ENCODE data around the gene MIB2. TPM values are rescaled to one million over a fixed set of nuclear protein-coding genes. Genes with fewer than 3 reads are reported as not detected.
A peak's percentile ranks its signal among the peaks of the same experiment; 100 is the strongest.

Gene MIB2
- total and polyA plus RNA-seq, 2 experiments from 2014 or later, result 47.5 to 75.3 TPM

GRCh38 chr1:1599935-1600860 lies 15.1 kb upstream of the MIB2 start, which contains the start of gene FNDC10:
FNDC10 (minus strand) TSS chr1:1600135; CDS start chr1:1600015, 120 bp downstream.
- WGBS (ENCODE audit: low lambda C conversion rate, missing lambda C conversion rate), result 8% methylated on average over 38 of the region's 125 CpGs
- Histone ChIP-seq H3K4me2 (peak within 1 kb of the TSS; percentile 91), H3K36me3 (replicated peaks; ENCODE audit: insufficient read depth, low read depth) (no peaks in the 10 kb centered on the region), H3K79me2 (no peaks in the 10 kb centered on the region), H3K9me2 (replicated peaks; ENCODE audit: insufficient read depth) (no peaks in the 10 kb centered on the region), H3K4me3 (peak within 1 kb of the TSS; percentile 33), H2AFZ (no peak within 1 kb of the TSS), H3K4me1 (ENCODE audit: insufficient read depth) (peaks cover 3% of the 10 kb centered on the region), H3K27me3 (peaks cover 71% of the 10 kb centered on the region), H4K20me1 (ENCODE audit: insufficient read depth, poor library complexity, severe bottlenecking) (no peaks in the 10 kb centered on the region), H3K9me3 (ENCODE audit: low read depth) (no peaks in the 10 kb centered on the region), H3K27ac (no peak within 1 kb of the TSS)
- DNase-seq (ENCODE audit: low spot score), result peak; percentile 32
- peak; percentile 56 for TF ChIP-seq EZH2 (IDR thresholded peaks at IDR 0.05; ENCODE audit: borderline replicate concordance)
- no peak for TF ChIP-seq CTCF (IDR thresholded peaks at IDR 0.05; ENCODE audit: poor library complexity)

- Histone ChIP-seq H3K36me3 (replicated peaks; ENCODE audit: insufficient read depth, low read depth) (no peaks in the 10 kb centered on the region), H3K9me3 (ENCODE audit: low read depth) (no peaks in the 10 kb centered on the region), H3K4me1 (ENCODE audit: insufficient read depth) (peaks cover 3% of the 10 kb centered on the region), H2AFZ (no peak overlapping the region), H3K9me2 (replicated peaks; ENCODE audit: insufficient read depth) (no peaks in the 10 kb centered on the region), H4K20me1 (ENCODE audit: insufficient read depth, poor library complexity, severe bottlenecking) (no peaks in the 10 kb centered on the region), H3K4me2 (peak overlapping the region; percentile 91), H3K27me3 (peaks cover 65% of the 10 kb centered on the region), H3K79me2 (no peaks in the 10 kb centered on the region), H3K27ac (no peak overlapping the region), H3K4me3 (no peak overlapping the region)
- DNase-seq (ENCODE audit: low spot score), result peak; percentile 4
- no peak for TF ChIP-seq EZH2 (IDR thresholded peaks at IDR 0.05; ENCODE audit: borderline replicate concordance)
- no peak for TF ChIP-seq CTCF (IDR thresholded peaks at IDR 0.05; ENCODE audit: poor library complexity)
- 79% methylated on average over 20 of the region's 22 CpGs for WGBS (ENCODE audit: low lambda C conversion rate, missing lambda C conversion rate)
These were observed 14.3 kb upstream of the MIB2 start for GRCh38 chr1:1600861-1601563.

DNA sequence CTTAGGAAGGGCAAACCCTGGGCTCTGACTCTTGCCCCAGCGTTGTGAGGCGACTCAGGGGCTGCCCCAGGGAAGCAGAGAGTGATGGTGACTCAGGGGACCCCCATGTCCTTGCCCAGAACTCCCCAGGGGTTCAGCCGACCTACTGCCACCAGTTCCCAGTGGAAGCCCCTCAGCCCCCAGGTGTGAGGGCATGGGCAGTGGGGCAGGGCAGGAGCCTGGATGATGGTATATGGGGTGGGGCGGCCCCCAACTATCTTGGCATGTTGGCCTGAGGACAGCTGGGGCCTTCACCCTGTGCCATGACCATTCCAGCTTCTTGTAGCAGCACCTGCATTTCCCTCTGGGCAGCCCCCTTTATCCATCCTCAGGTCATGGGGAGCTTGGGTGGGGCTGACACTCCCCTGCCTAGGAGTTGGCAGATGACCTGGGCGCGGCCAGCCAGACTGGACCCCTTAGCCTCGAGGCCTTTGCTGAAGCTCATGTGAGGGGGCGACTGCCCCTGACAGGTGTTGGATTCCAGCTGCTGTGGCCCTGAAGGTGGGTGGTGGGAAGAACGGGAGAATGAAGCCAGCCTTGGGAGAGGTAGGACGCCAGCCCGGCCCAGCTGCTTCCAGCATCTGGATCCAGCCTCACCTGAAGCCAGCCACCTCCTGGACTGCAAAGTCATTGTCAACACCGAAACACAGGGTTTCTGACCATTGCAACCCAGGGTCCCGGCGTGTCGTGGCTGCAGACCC lies 13.6 kb upstream of the MIB2 start:
- Histone ChIP-seq H3K27me3 (peaks cover 58% of the 10 kb centered on the region), H3K4me2 (no peak overlapping the region)
- TF ChIP-seq EZH2phosphoT487 (IDR thresholded peaks at IDR 0.05; ENCODE audit: low read depth, severe bottlenecking, unreplicated experiment) (no peak), EZH2 (IDR thresholded peaks at IDR 0.05; ENCODE audit: borderline replicate concordance) (no peak), CTCF (IDR thresholded peaks at IDR 0.05; ENCODE audit: poor library complexity) (no peak)

More for the DNA sequence above, 13.6 kb upstream of the MIB2 start:
- H3K4me3 ChIP-seq, result no peak overlapping the region
- no peaks in the 10 kb centered on the region for H4K20me1 ChIP-seq (ENCODE audit: insufficient read depth, poor library complexity, severe bottlenecking)
- H3K27ac ChIP-seq, result no peak overlapping the region
- 84% methylated on average over 15 of the region's 15 CpGs for WGBS (ENCODE audit: low lambda C conversion rate, missing lambda C conversion rate)
- no peak for DNase-seq (ENCODE audit: low spot score)
- no peaks in the 10 kb centered on the region for H3K79me2 ChIP-seq
- no peaks in the 10 kb centered on the region for H3K9me3 ChIP-seq (ENCODE audit: low read depth)
- H3K4me1 ChIP-seq (ENCODE audit: insufficient read depth), result peaks cover 3% of the 10 kb centered on the region
- H3K36me3 ChIP-seq (replicated peaks; ENCODE audit: insufficient read depth, low read depth), result no peaks in the 10 kb centered on the region
- H2AFZ ChIP-seq, result no peak overlapping the region
- H3K9me2 ChIP-seq (replicated peaks; ENCODE audit: insufficient read depth), result no peaks in the 10 kb centered on the region

Measured in hepatocyte (in vitro differentiated cells).